Prostate gland (tissue), 2 donors: ENCODE data around the gene LDAH. TPM values are rescaled to one million over a fixed set of nuclear protein-coding genes. Genes with fewer than 3 reads are reported as not detected.

ENCODE experiments used
- DNase-seq: peaks from one replicate; pipeline ENCODE4 v3.0.0-alpha.2; 2019; ENCODE audit warnings: low spot score
- H3K27ac ChIP-seq, 2 donors: fragments of 200-600 bp; sonication (generic); 2 replicates each; pipeline ENCODE4 v1.5.1; 2017 to 2019
- H3K27me3 ChIP-seq: fragments of 200-600 bp; sonication (generic); replicated peaks from 2 replicates; pipeline ENCODE4 v1.5.1; 2019; ENCODE audit not compliant: insufficient read depth
- H3K36me3 ChIP-seq, 2 donors: fragments of 200-600 bp; sonication (generic); 1 replicate in 1 of 2; 2 replicates in 1 of 2; pipeline versions ENCODE4 v1.5.1 to v1.8.1; 2017 to 2019
- H3K4me1 ChIP-seq: fragments of 200-600 bp; sonication (generic); replicated peaks from 2 replicates; pipeline ENCODE4 v1.5.1; 2019
- H3K4me3 ChIP-seq, 2 donors: fragments of 200-600 bp; sonication (generic); 2 replicates each; pipeline ENCODE4 v1.5.1; 2017 to 2019
- H3K9me3 ChIP-seq: fragments of 200-600 bp; sonication (generic); 2 replicates; pipeline ENCODE4 v1.5.1; 2017
- CTCF ChIP-seq, 4 experiments: fragments of 200-600 bp in 2 of 4; fragments of 450-650 bp in 2 of 4; sonication (generic) in 2 of 4; IDR thresholded peaks; 1 replicate in 3 of 4; 2 replicates in 1 of 4; pipeline ENCODE4 v1.5.1; 2016 to 2019; ENCODE audit warnings: antibody characterized with exemption in 4 of 4, mild to moderate bottlenecking in 2 of 4, moderate library complexity in 2 of 4
- POLR2A ChIP-seq: fragments of 450-650 bp; IDR thresholded peaks from one replicate; pipeline ENCODE4 v1.6.1; 2016; ENCODE audit warnings: antibody characterized with exemption, mild to moderate bottlenecking
- POLR2AphosphoS5 ChIP-seq: sonication (generic); formaldehyde crosslinking; IDR thresholded peaks from one replicate; pipeline ENCODE4 v1.6.1; 2017; ENCODE audit warnings: antibody characterized with exemption
- WGBS: methylation state at CpG from one replicate; pipeline ENCODE4 v1.1.5; 2018; 5-methylcytosine and 5-hydroxymethylcytosine counted together
- intact Hi-C: fragments of 100-400 bp; cut with DNase I; formaldehyde crosslinking; loops from one replicate; pipeline ENCODE4 v1.14.2; 2022
- total RNA-seq, 2 donors: library from RNA; depleted of rRNA; stranded (reverse); fragments of >200 nt; gene quantifications; one replicate each; pipeline ENCODE4 v1.1.0, GENCODE V29; 2016

LDAH gene
- total RNA-seq, 2 donors from 2014 or later: 6.6 to 17.3 TPM

GRCh38 chr2:20766798-20767644 is 55.9 kb downstream of the LDAH start:
- Histone ChIP-seq H3K36me3 (no peaks in the 10 kb centered on the region), H3K4me3 (no peak overlapping the region), H3K4me1 (no peaks in the 10 kb centered on the region), H3K27me3 (no peaks in the 10 kb centered on the region), H3K27ac (no peak overlapping the region), H3K9me3 (no peaks in the 10 kb centered on the region)
- no peak for DNase-seq
- intact Hi-C loops: no loop called here
- TF ChIP-seq POLR2AphosphoS5: no peak
- TF ChIP-seq POLR2A: no peak
- no peak for TF ChIP-seq CTCF (IDR thresholded peaks at IDR 0.05)
- 97% methylated on average over 15 of the region's 15 CpGs for WGBS

- DNase-seq: no peak
- no peaks in the 10 kb centered on the region for H3K27me3 ChIP-seq
- H3K27ac ChIP-seq: no peak overlapping the region
- H3K4me1 ChIP-seq: no peaks in the 10 kb centered on the region
- intact Hi-C loops: no loop called here
- H3K9me3 ChIP-seq: no peaks in the 10 kb centered on the region
- TF ChIP-seq POLR2AphosphoS5 (no peak), POLR2A (no peak), CTCF (IDR thresholded peaks at IDR 0.05) (no peak)
- no peaks in the 10 kb centered on the region for H3K36me3 ChIP-seq
- no peak overlapping the region for H3K4me3 ChIP-seq
- 100% methylated on average over 1 of the region's 1 CpG for WGBS
Observed at GRCh38 chr2:20766213-20766612, 56.7 kb downstream of the LDAH start.

GRCh38 chr2:20762945-20763683 is 59.8 kb downstream of the LDAH start:
- Histone ChIP-seq H3K27me3 (no peaks in the 10 kb centered on the region), H3K27ac (no peak overlapping the region), H3K36me3 (no peaks in the 10 kb centered on the region), H3K4me3 (no peak overlapping the region), H3K9me3 (no peaks in the 10 kb centered on the region), H3K4me1 (no peaks in the 10 kb centered on the region)
- TF ChIP-seq CTCF (IDR thresholded peaks at IDR 0.05) (no peak), POLR2AphosphoS5 (no peak), POLR2A (no peak)
- intact Hi-C loops: no loop called here
- 87% methylated on average over 2 of the region's 2 CpGs for WGBS
- no peak for DNase-seq

GRCh38 chr2:20759487-20759886 is 63.4 kb downstream of the LDAH start:
- intact Hi-C loops: no loop called here
- 95% methylated on average over 2 of the region's 2 CpGs for WGBS
- Histone ChIP-seq H3K27me3 (no peaks in the 10 kb centered on the region), H3K4me1 (no peaks in the 10 kb centered on the region), H3K9me3 (no peaks in the 10 kb centered on the region), H3K27ac (no peak overlapping the region), H3K36me3 (no peaks in the 10 kb centered on the region), H3K4me3 (no peak overlapping the region)
- DNase-seq: no peak
- TF ChIP-seq CTCF (IDR thresholded peaks at IDR 0.05): no peak
- TF ChIP-seq POLR2AphosphoS5: no peak
